ENCODE data around the gene LMF1. TPM values are rescaled to one million over a fixed set of nuclear protein-coding genes. Genes with fewer than 3 reads are reported as not detected.

Gene LMF1
- total RNA-seq, 1 donor, result 29.4 TPM

DNA sequence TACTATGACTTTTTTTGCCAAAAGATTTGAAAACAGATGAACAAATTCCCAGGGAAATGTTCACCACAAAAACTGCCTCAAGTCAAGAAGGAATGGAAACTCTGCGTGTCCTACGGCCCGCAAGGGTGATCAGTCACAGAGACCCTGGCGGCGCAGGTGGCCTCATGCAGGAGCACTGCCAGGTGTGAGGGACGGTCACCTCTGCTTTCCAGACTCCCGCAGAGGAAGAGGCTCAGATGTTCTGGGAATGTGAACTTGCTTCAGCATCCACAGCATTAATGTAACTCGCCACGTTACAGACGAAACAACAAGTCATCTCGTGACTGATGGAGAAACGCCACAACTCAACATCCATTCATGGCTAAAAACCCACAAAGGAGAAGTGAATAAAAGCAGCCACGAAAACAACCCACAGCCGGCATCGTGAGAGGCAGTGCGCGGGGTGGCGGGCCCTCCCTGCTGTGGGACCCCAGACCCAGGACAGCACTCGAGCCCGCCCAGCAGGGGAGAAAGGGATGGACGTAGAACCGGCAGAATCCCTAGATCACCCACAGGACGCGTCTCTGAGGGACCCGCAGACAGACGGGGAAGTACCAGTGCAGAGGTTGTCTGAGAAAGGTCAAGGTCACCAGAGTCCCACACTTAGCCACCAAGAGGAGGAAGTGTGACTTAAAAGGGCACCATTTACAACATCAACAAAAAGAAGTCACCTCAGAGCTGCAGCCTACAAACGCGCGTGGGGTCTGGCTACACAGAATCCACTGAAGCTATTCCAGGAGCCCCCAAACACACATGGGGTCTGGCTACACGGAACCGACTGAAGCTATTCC, 93.3 kb downstream of the LMF1 start:
- TF ChIP-seq, protein P1, sequence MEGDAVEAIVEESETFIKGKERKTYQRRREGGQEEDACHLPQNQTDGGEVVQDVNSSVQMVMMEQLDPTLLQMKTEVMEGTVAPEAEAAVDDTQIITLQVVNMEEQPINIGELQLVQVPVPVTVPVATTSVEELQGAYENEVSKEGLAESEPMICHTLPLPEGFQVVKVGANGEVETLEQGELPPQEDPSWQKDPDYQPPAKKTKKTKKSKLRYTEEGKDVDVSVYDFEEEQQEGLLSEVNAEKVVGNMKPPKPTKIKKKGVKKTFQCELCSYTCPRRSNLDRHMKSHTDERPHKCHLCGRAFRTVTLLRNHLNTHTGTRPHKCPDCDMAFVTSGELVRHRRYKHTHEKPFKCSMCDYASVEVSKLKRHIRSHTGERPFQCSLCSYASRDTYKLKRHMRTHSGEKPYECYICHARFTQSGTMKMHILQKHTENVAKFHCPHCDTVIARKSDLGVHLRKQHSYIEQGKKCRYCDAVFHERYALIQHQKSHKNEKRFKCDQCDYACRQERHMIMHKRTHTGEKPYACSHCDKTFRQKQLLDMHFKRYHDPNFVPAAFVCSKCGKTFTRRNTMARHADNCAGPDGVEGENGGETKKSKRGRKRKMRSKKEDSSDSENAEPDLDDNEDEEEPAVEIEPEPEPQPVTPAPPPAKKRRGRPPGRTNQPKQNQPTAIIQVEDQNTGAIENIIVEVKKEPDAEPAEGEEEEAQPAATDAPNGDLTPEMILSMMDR (IDR thresholded peaks at IDR 0.05; ENCODE audit: insufficient read depth, low read length), result no peak
- DNase-seq (ENCODE audit: low read depth), result no peak
- H3K4me3 ChIP-seq (ENCODE audit: low read depth, low read length), result no peak overlapping the region

DNA sequence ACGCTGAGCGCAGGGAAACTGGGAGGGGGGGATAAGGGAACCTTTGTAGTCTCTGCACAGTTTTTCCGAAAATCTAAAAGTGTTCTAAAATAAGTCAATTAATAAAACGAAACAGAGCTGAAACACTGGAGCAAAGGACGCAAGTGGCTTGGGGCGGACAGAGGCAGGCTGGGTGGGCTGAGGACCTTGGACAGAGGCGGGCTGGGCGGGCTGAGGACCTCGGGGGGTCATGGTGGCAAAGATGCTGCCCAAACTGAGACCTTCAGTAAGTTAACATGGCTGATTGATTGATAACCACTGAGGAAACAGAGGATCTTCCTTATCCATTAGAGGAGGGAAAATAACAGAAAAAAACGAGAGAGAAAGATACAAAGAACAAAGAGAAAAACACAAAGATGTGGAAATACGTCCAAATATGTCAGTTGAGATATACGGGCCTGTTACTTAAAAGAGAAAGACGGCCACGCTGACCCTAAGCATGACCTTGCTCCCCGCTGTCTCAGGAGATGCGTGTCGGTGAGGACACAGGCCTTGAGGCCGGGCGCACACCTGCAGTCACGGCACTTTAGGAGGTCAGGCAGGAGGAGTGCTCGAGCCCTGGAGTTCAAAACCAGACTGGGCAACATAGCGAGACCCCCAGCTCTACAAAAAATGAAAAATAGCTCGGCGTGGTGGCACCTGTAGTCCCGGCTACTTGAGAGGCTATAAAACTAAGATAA, 94.1 kb downstream of the LMF1 start:
- H3K4me3 ChIP-seq (ENCODE audit: low read depth, low read length), result no peak overlapping the region
- no peak for DNase-seq (ENCODE audit: low read depth)
- TF ChIP-seq, protein P1 (IDR thresholded peaks at IDR 0.05; ENCODE audit: insufficient read depth, low read length), result no peak

DNA sequence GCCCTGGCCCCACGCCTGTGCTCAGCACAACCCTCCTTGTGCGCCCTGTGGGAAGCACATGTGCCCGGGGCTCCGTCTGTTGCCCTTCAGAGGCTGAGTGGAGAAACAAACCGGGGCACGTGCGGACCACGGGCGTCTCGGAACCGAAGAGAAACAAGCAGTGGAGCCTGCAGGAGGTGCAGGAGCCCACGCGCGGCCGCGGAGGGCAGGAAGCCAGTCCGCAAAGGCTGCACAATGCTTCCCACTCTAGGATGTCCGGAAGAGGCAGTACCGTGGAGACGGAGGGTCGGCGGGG, 94.8 kb downstream of the LMF1 start:
- no peak overlapping the region for H3K4me3 ChIP-seq (ENCODE audit: low read depth, low read length)
- TF ChIP-seq, protein P1 (IDR thresholded peaks at IDR 0.05; ENCODE audit: insufficient read depth, low read length), result no peak
- DNase-seq (ENCODE audit: low read depth), result no peak

DNA sequence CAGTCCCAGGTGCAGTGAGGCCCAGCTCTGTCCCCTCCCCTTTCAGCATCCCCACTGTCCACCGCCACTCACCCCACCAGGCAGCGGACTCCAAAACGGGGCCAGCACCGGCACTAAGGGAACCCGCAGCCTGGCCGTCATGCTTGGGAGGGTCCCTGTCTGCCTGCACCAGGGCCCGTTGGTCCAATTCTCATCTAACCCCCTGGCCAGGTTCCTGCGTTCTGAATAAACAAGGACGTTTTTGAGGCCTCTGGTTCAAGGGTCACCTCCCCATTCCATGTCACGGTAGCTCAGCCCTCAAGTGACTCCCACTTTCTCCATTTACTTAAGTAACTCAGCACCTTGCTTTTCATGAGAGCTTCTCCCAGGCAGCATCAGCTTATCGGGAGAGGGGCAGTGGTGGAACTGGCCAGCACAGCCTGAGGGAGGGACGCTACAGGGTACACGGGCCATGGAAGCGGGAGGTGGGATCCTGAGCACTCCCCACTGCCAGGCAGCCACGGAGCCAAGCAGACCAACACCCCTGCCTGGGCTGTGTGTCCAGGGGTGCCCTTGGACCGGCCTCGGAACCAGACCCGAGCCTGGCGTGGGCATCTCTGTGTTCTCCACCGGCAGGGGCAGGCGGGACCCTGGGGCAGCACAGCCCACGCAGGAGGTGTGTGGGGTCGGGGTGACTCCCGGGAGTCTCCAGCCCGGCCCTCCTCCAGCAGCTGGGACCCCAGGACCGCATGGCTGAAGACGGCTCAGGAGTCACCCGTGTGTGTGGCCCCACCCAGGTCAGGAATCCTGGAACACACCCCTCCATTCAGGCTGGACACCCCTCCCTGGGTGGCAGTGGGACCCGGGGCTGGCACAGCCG, 95.4 kb downstream of the LMF1 start:
- TF ChIP-seq, protein P1 (IDR thresholded peaks at IDR 0.05; ENCODE audit: insufficient read depth, low read length), result no peak
- no peak overlapping the region for H3K4me3 ChIP-seq (ENCODE audit: low read depth, low read length)
- DNase-seq (ENCODE audit: low read depth), result no peak

DNA sequence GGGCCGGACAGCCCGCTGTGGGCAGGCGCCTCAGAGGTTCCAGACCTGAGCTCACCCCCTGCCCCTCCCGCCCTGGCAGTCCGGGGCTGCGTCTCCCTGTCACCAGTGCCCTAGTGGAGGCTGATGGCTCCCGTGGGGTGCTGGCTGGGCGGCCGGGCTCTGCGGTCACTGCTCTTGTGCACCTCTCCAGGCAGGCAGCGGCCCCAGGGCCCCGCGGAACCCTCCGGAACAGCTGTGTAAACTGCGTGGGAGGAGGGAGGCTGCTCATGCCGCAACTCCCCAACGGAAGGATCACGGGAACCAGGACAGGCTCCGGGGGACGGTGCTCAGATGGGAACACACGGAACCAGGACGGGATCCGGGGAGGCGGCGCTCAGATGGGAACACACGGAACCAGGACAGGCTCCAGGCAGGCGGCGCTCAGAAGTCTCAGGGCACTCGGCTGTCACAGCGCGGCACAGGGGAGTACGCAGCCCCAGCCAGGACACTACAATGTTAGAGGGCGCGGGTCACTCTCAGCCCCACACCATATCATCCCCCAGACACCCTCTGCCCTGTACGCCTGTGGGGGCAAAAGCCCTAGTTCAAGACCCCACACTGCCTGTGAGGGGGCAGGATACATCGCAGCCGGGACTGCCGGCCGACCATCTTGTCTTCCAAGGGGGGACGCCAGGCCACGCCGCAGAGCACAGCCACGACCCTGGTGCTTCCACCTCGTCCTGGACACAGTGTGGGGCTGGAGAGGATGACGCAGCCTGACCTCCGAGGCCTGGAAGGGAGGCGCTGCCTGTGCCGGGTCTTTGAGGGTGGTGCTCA, 96.2 kb downstream of the LMF1 start:
- no peak overlapping the region for H3K4me3 ChIP-seq (ENCODE audit: low read depth, low read length)
- TF ChIP-seq, protein P1 (IDR thresholded peaks at IDR 0.05; ENCODE audit: insufficient read depth, low read length), result no peak
- no peak for DNase-seq (ENCODE audit: low read depth)

DNA sequence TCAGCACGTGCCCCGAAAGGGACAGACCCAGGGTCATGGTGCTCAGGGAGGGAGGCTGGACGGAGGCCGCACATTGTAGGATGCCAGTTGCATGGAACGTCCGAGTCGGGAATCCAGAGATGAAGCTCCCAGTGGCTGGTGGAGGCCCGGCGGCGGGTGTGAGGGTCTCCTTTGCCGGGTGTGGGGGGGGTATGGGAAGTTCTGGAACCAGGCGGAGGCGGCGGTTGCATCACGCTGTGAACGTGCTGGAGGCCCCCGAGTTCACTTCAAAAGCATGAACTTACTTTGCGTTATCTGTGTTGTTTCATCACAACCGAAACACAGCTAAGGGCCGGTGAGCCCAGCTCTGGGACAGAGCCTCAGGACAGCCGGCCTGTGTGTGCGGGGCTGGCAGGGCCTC, 96.9 kb downstream of the LMF1 start:
- TF ChIP-seq, protein P1 (IDR thresholded peaks at IDR 0.05; ENCODE audit: insufficient read depth, low read length), result no peak
- H3K4me3 ChIP-seq (ENCODE audit: low read depth, low read length), result no peak overlapping the region
- DNase-seq (ENCODE audit: low read depth), result no peak
